Ovary (tissue), 9 donors: ENCODE data around the gene EYS. TPM values are rescaled to one million over a fixed set of nuclear protein-coding genes. Genes with fewer than 3 reads are reported as not detected.

Experiments used
- DNase-seq, 5 donors: peaks; one replicate each; pipeline ENCODE4 v3.0.0-alpha.2; 2019 to 2020
- H3K27ac ChIP-seq, 2 donors: fragments of 200-600 bp; one replicate each; pipeline versions ENCODE4 v1.5.1 to v1.8.0; 2019 to 2022
- H3K27me3 ChIP-seq: fragments of 200-600 bp; one replicate; pipeline ENCODE4 v1.8.0; 2022
- H3K36me3 ChIP-seq: fragments of 200-600 bp; sonication (generic); one replicate; pipeline ENCODE4 v1.5.1; 2019
- H3K4me1 ChIP-seq: one replicate; pipeline ENCODE4 v1.8.1; 2013; ENCODE audit warnings: mild to moderate bottlenecking, moderate library complexity; ENCODE audit not compliant: insufficient read depth
- H3K4me3 ChIP-seq: fragments of 200-600 bp; sonication (generic); one replicate; pipeline ENCODE4 v1.5.1; 2017
- H3K9me3 ChIP-seq, 2 donors: fragments of 200-600 bp in 1 of 2; sonication (generic) in 1 of 2; one replicate each; pipeline versions ENCODE4 v1.5.1 to v1.8.1; 2013 to 2019; ENCODE audit warnings: mild to moderate bottlenecking in 1 of 2, moderate library complexity in 1 of 2
- CTCF ChIP-seq, 3 donors: fragments of 450-650 bp in 2 of 3; fragments of 200-600 bp in 1 of 3; IDR thresholded peaks; one replicate each; pipeline versions ENCODE4 v1.5.1 to v1.8.0; 2016 to 2022; ENCODE audit warnings: antibody characterized with exemption in 3 of 3, mild to moderate bottlenecking in 1 of 3
- EP300 ChIP-seq: sonication (generic); formaldehyde crosslinking; IDR thresholded peaks from one replicate; pipeline ENCODE4 v1.6.1; 2017; ENCODE audit warnings: antibody characterized with exemption
- POLR2A ChIP-seq: fragments of 450-650 bp; IDR thresholded peaks from one replicate; pipeline ENCODE4 v1.6.1; 2017; ENCODE audit warnings: antibody characterized with exemption, mild to moderate bottlenecking, moderate library complexity
- WGBS, 3 donors: extraction: QIAGEN DNeasy Blood & Tissue Kit in 1 of 3; methylation state at CpG; one replicate each; pipeline versions ENCODE4 v1.1.5 to v1.1.7; 2013 to 2017; 5-methylcytosine and 5-hydroxymethylcytosine counted together
- intact Hi-C, 4 donors: fragments of 100-400 bp; cut with DNase I; formaldehyde crosslinking; loops; one replicate each; pipeline versions ENCODE4 v1.11.0 to v1.15.1; 2022 to 2023
- polyA plus RNA-seq, 2 donors: library from polyadenylated mRNA; stranded (reverse); fragments of 200-250 nt in 1 of 2; fragments of 350-450 nt in 1 of 2; fragmentation: Illumina TruSeq in 1 of 2; extraction: RNeasy Lipid Tissue Mini Kit (QIAGEN cat#74804) in 1 of 2; gene quantifications; one replicate each; pipeline ENCODE4 v1.2.3, GENCODE V29; 2013 to 2014
- total RNA-seq, 7 donors: library from RNA; depleted of rRNA in 2 of 7; stranded (reverse); fragments of >200 nt in 2 of 7; fragmentation: NEBNext Ultra II Directional in 3 of 7; extraction: Animal tissue kit (Norgen Biotek cat#: 25700) in 3 of 7; gene quantifications; one replicate each; pipeline versions ENCODE4 v1.1.0 to v1.2.4, GENCODE V29; 2016 to 2023
- donor health status: DM: no; HTN: no; CAD: no; lungs with moderate emphysema.
- donor health status: DM: no; HTN: no; CAD: no.
- donor health status: Bipolar disorder and iron deficiency.
- donor health status: DM: yes; HTN: yes; CAD: no.
- donor health status: DM: no; HTN: no; CAD: no.
- donor health status: DM: yes; HTN: yes; CAD: no.

EYS gene
- total and polyA plus RNA-seq, 9 donors, result under 0.01 to 0.03 (median 0.01) TPM; not detected in 6

DNA sequence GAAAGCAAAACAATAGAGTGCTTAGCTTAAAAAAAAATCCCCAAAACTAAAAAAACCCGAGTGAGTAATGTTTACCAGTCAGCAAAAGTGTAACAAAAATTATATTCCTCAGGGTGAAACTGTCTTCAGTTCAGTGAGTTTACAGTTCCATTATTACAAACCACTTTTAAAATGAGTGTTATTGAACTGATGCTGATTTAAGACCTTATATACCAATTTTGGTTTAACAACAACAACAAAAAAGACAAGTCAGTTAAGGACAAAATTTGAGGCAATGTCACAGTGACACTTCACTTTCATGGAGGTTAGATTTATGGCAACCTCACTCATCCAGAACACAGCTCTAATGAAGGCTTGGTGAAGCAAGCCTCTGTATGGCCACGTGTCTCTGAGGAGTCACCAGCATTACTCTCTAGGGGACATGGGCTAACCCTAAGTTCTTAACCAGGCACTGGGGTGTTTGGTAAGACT, 1440.6 kb downstream of the EYS start:
- no peaks in the 10 kb centered on the region for H3K27me3 ChIP-seq
- intact Hi-C loops, result no loop called here
- no peak for TF ChIP-seq CTCF (IDR thresholded peaks at IDR 0.05)
- no peak for TF ChIP-seq EP300
- no peak for TF ChIP-seq POLR2A
- H3K36me3 ChIP-seq, result no peaks in the 10 kb centered on the region
- DNase-seq, result no peak
- no peaks in the 10 kb centered on the region for H3K4me1 ChIP-seq
- WGBS, 3 donors, result 44 to 51% (median 45%) methylated on average over 2 of the region's 2 CpGs
- H3K9me3 ChIP-seq, result no peaks in the 10 kb centered on the region
- H3K4me3 ChIP-seq, result no peak overlapping the region
- no peak overlapping the region for H3K27ac ChIP-seq

DNA sequence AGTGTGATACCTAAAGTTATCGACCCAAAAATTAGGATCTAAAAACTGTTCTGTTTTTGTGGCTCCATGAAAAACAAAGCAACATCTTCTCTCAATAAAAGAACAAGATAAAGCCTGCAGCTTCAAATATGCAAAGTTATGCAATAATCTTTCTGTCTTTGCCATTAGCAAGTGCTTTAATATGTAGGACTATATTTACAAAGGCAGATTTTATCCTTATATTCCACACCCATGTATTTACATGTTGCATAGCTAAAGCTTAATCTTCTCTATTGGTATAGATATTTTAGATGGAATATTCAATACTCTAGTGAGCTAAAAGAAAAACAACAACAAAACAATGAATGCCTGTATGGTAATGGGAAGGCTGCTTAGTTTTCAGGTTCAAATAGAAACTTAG, 1443.2 kb downstream of the EYS start:
- Histone ChIP-seq H3K4me3 (no peak overlapping the region), H3K9me3 (no peaks in the 10 kb centered on the region), H3K27me3 (no peaks in the 10 kb centered on the region), H3K4me1 (no peaks in the 10 kb centered on the region), H3K27ac (no peak overlapping the region), H3K36me3 (no peaks in the 10 kb centered on the region)
- intact Hi-C loops, result no loop called here
- 88 to 95% (median 93%) methylated on average over 1 of the region's 1 CpG for WGBS, 3 donors
- no peak for TF ChIP-seq POLR2A
- TF ChIP-seq EP300, result no peak
- no peak for TF ChIP-seq CTCF (IDR thresholded peaks at IDR 0.05)
- DNase-seq, result no peak

DNA sequence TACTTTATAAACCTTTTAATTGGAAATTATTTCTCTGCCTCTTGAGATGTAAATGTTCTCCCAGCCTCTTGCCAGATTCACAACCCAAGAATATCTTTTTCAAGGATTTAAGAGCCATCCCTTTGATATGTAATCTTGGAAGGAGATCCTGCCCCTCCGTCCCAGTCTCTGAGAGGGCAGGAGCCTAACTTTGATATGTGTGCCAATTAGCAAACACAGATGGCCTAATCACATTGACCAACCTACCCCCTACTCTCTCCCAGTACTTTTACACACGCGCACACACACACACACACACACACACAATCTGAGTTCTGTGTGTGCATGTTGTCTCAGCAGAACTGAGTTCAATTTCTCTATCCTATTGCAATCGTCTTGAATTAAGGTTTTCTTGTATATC, 1447.7 kb downstream of the EYS start:
- Histone ChIP-seq H3K9me3 (no peaks in the 10 kb centered on the region), H3K36me3 (no peaks in the 10 kb centered on the region), H3K27me3 (no peaks in the 10 kb centered on the region), H3K4me3 (no peak overlapping the region), H3K27ac (no peak overlapping the region), H3K4me1 (no peaks in the 10 kb centered on the region)
- no peak for DNase-seq
- WGBS, 3 donors, result 62% methylated on average over 4 of the region's 4 CpGs
- TF ChIP-seq POLR2A (no peak), CTCF (IDR thresholded peaks at IDR 0.05) (no peak), EP300 (no peak)
- intact Hi-C loops, result no loop called here

DNA sequence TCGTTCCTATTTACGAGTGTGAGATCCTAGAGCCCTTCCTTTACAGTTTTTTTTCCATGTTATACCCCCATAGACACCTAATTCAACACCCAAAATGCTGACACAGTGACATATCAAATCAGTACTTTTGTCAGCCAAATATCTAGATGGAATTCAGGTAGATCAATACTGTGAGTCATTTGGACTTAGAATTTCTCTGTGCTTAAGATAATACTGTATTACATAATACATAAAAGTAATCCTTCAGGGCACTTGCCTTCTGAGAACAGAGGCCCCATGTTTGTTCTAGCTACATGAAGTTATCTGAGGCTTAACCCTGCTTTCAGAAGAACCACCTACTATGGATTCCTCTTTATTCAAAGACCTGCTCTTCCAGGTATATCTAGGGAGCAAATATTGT, 1448.3 kb downstream of the EYS start:
- TF ChIP-seq CTCF (IDR thresholded peaks at IDR 0.05), result no peak
- TF ChIP-seq EP300, result no peak
- no peak for TF ChIP-seq POLR2A
- Histone ChIP-seq H3K9me3 (no peaks in the 10 kb centered on the region), H3K36me3 (no peaks in the 10 kb centered on the region), H3K4me1 (no peaks in the 10 kb centered on the region), H3K4me3 (no peak overlapping the region), H3K27ac (no peak overlapping the region), H3K27me3 (no peaks in the 10 kb centered on the region)
- WGBS, 3 donors, result 42 to 99% (median 44%) methylated on average over 2 of the region's 2 CpGs
- intact Hi-C loops, result no loop called here
- no peak for DNase-seq

DNA sequence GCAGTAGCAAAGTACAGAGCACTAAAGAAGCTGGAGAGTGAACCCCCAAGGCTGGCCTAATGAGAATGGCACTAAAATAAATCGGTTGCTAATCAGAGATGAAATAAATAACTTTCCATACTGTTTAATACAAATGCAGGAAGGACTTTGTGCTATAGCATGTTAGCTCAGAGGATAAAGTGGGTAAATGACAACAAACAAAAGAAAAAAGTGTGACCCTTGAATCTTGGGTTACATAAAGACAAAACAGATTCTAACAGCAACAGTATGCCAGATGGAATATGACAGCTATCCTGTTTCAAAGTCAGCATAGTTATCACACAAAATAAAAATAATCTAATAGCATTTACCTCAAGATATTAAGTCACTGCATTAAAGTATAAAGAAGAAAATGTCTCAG, 1448.7 kb downstream of the EYS start:
- no peak overlapping the region for H3K4me3 ChIP-seq
- no peaks in the 10 kb centered on the region for H3K9me3 ChIP-seq
- intact Hi-C loops, result no loop called here
- H3K27ac ChIP-seq, result no peak overlapping the region
- no peaks in the 10 kb centered on the region for H3K27me3 ChIP-seq
- no peaks in the 10 kb centered on the region for H3K4me1 ChIP-seq
- TF ChIP-seq CTCF (IDR thresholded peaks at IDR 0.05) (no peak), POLR2A (no peak), EP300 (no peak)
- 42 to 78% (median 46%) methylated on average over 1 of the region's 1 CpG for WGBS, 3 donors
- H3K36me3 ChIP-seq, result no peaks in the 10 kb centered on the region
- no peak for DNase-seq
